HepG2 (cell line): Measurements from ENCODE around the gene CDKN2C. TPM values are rescaled to one million over a fixed set of nuclear protein-coding genes. Genes with fewer than 3 reads are reported as not detected.

Experiments
- ATAC-seq: fragments of 200-7000 bp; cut with Tn5 transposase; 3 replicates; pipeline ENCODE4 v1.9.1; 2020; ENCODE audit warnings: mild to moderate bottlenecking, moderate library complexity
- BruUV-seq: library from RNA; stranded (reverse); fragments of 400-500 nt; replicated peaks from 2 replicates; lab custom pipeline; 2021; lab: Mats Ljungman, UMichigan
- CTCF ChIA-PET: fragments of 300-600 bp; formaldehyde crosslinking; extraction: SDS; loops from one replicate; lab custom pipeline; 2021; ENCODE audit warnings: low total read pairs, inconsistent platforms, low intra/inter-chr PET ratio; lab: Yijun Ruan, JAX
- POLR2A ChIA-PET: fragments of 350-600 bp; sonication (Branson Sonifier 250); formaldehyde crosslinking; loops from one replicate; lab custom pipeline; 2020; ENCODE audit warnings: antibody characterized with exemption, inconsistent platforms; lab: Yijun Ruan, JAX
- DNase-seq: peaks from one replicate; pipeline ENCODE4 v3.0.0-alpha.2; 2015; ENCODE audit warnings: low spot score
- FAIRE-seq: peaks from 3 replicates; lab custom pipeline; 2011; peaks lifted over from hg19 to GRCh38; lab: Jason Lieb, UNC
- H2AFZ ChIP-seq: one replicate; pipeline ENCODE4 v1.6.1; 2011; ENCODE audit warnings: low read length, inconsistent platforms
- H3K27ac ChIP-seq: fragments of 300-600 bp; 3 replicates; pipeline ENCODE4 v1.8.0; 2011; ENCODE audit warnings: mixed run types, mild to moderate bottlenecking, mixed read lengths, low read length, inconsistent platforms; ENCODE audit not compliant: insufficient read depth; ENCODE audit errors: extremely low read length
- H3K27me3 ChIP-seq, 2 experiments: fragments of 200-600 bp in 1 of 2; 2 replicates in 1 of 2; 3 replicates in 1 of 2; pipeline versions ENCODE4 v1.6.0 to v1.8.0; 2011; ENCODE audit warnings: low read length in 2 of 2, mild to moderate bottlenecking in 2 of 2, moderate library complexity in 2 of 2, inconsistent platforms in 1 of 2; ENCODE audit not compliant: insufficient read depth in 2 of 2, control insufficient read depth in 1 of 2
- H3K36me3 ChIP-seq, 2 experiments: fragments of 200-600 bp in 1 of 2; replicated peaks in 1 of 2; 2 replicates in 1 of 2; 3 replicates in 1 of 2; pipeline versions ENCODE4 v1.5.1 to v1.8.0; 2011; ENCODE audit warnings: low read length in 2 of 2, inconsistent platforms in 1 of 2; ENCODE audit not compliant: insufficient read depth in 2 of 2, control insufficient read depth in 1 of 2
- H3K4me1 ChIP-seq: 2 replicates; pipeline ENCODE4 v1.5.1; 2012; ENCODE audit warnings: low read length, inconsistent platforms; ENCODE audit not compliant: insufficient read depth
- H3K4me2 ChIP-seq: 2 replicates; pipeline ENCODE4 v1.6.0; 2011; ENCODE audit warnings: low read depth, low read length, inconsistent platforms
- H3K4me3 ChIP-seq, 3 experiments: fragments of 200-600 bp in 1 of 3; sonication (generic), shearing (Covaris generic) in 1 of 3; replicated peaks in 1 of 3; 2 replicates each; pipeline ENCODE4 v1.5.1; 2011 to 2016; ENCODE audit warnings: low read length in 3 of 3, inconsistent platforms in 2 of 3, low read depth in 2 of 3, mild to moderate bottlenecking in 2 of 3, control low read depth in 1 of 3, mixed read lengths in 1 of 3; ENCODE audit not compliant: insufficient read depth in 1 of 3
- H3K79me2 ChIP-seq: one replicate; pipeline ENCODE4 v1.6.1; 2011; ENCODE audit warnings: low read length, inconsistent platforms; ENCODE audit not compliant: insufficient read depth
- H3K9ac ChIP-seq: 2 replicates; pipeline ENCODE4 v1.6.0; 2011; ENCODE audit warnings: mild to moderate bottlenecking, low read depth, low read length, inconsistent platforms; ENCODE audit not compliant: insufficient read depth
- H3K9me3 ChIP-seq: 2 replicates; pipeline ENCODE4 v1.5.1; 2012; ENCODE audit warnings: mild to moderate bottlenecking, low read length
- H4K20me1 ChIP-seq: 2 replicates; pipeline ENCODE4 v1.6.0; 2011; ENCODE audit warnings: inconsistent platforms, mild to moderate bottlenecking, low read length, moderate library complexity; ENCODE audit not compliant: insufficient read depth
- HIVEP1 ChIP-seq: sonication (generic); formaldehyde crosslinking; IDR thresholded peaks from 2 replicates; pipeline ENCODE4 v1.4.0; 2020; ENCODE audit warnings: mild to moderate bottlenecking, missing genetic modification reagents
- ZFP62 ChIP-seq: sonication (generic); formaldehyde crosslinking; IDR thresholded peaks from 2 replicates; pipeline ENCODE4 v1.4.0; 2020; ENCODE audit warnings: missing genetic modification reagents
- in situ Hi-C: cut with HindIII; loops from 2 replicates; pipeline ENCODE4 v1.10.0; 2017; ENCODE audit warnings: low pct_unique_long_range_greater_than_20kb; ENCODE audit not compliant: extremely low pct_ligation_motif_present
- intact Hi-C: fragments of 100-400 bp; cut with micrococcal nuclease; formaldehyde crosslinking; loops from one replicate; pipeline ENCODE4 v1.10.0; 2022; ENCODE audit not compliant: unreplicated experiment
- polyA plus RNA-seq, 8 experiments: library from polyadenylated mRNA; depleted of rRNA in 3 of 8; stranded (reverse) in 7 of 8; unstranded in 1 of 8; fragments of >200 nt; fragmentation: Illumina TruSeq in 4 of 8; extraction: Trizol in 4 of 8; gene quantifications; 2 replicates each; pipeline versions ENCODE4 v1.2.1 to v1.2.3, GENCODE V29; 2011 to 2016; ENCODE audit warnings: low read depth in 4 of 8, missing spikeins in 1 of 8, mixed read lengths in 1 of 8; ENCODE audit not compliant: insufficient read depth in 1 of 8
- total RNA-seq, 5 experiments: library from RNA; depleted of rRNA; stranded (reverse); fragments of >200 nt; fragmentation: Illumina TruSeq; extraction: Trizol; gene quantifications; 2 replicates each; pipeline ENCODE4 v1.2.3, GENCODE V29; 2016; ENCODE audit warnings: low read depth in 1 of 5
- TF ChIP-seq, protein P1 (sequence below), 2 experiments: sonication (generic) in 1 of 2; formaldehyde crosslinking in 1 of 2; IDR thresholded peaks; 2 replicates each; pipeline versions ENCODE4 v1.4.0 to v1.6.1; 2016 to 2020; ENCODE audit warnings: borderline replicate concordance in 1 of 2, low read depth in 1 of 2, mild to moderate bottlenecking in 1 of 2, missing genetic modification reagents in 1 of 2

CDKN2C gene
- total and polyA plus RNA-seq, 2 of the 13 experiments (the other 11 are each of a cell fraction or from before 2014, with no cell fraction given) = 7.8 to 13.7 TPM

DNA sequence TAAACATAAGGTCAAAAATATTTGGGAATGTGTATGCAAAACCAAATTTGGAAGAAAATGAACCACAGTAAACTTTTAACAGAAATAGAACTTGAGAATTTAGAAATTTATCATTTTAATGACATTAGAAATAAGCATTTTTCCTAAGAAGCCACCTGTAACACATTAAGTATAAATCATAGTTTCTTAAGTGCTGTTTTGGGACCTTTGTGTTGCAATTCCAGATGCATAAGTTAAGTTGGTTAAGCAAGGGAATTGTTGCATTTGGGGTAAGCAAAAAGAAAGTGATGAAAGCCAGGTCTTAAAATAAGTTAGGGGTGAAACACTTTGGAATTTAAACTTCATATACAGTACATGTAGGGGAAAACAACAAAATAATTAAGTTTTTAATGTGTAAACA is 49.8 kb downstream of the CDKN2C start:
- TF ChIP-seq, protein P1, sequence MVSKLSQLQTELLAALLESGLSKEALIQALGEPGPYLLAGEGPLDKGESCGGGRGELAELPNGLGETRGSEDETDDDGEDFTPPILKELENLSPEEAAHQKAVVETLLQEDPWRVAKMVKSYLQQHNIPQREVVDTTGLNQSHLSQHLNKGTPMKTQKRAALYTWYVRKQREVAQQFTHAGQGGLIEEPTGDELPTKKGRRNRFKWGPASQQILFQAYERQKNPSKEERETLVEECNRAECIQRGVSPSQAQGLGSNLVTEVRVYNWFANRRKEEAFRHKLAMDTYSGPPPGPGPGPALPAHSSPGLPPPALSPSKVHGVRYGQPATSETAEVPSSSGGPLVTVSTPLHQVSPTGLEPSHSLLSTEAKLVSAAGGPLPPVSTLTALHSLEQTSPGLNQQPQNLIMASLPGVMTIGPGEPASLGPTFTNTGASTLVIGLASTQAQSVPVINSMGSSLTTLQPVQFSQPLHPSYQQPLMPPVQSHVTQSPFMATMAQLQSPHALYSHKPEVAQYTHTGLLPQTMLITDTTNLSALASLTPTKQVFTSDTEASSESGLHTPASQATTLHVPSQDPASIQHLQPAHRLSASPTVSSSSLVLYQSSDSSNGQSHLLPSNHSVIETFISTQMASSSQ (IDR thresholded peaks at IDR 0.05; ENCODE audit: low read depth) = no peak
- TF ChIP-seq, protein P1 (CRISPR knock-in tag; IDR thresholded peaks at IDR 0.05; ENCODE audit: borderline replicate concordance) = no peak
- TF ChIP-seq HIVEP1 (CRISPR knock-in tag) (no peak), ZFP62 (CRISPR knock-in tag) (no peak)
- TF ChIP-seq, all 625 proteins: peak for 0
- Histone ChIP-seq H3K36me3 (no peaks in the 10 kb centered on the region), H3K4me2 (no peak overlapping the region), H3K4me1 (no peaks in the 10 kb centered on the region), H3K79me2 (no peaks in the 10 kb centered on the region), H3K9ac (no peak overlapping the region), H3K27ac (no peak overlapping the region), H3K4me3 (no peak overlapping the region), H3K9me3 (no peaks in the 10 kb centered on the region), H2AFZ (no peak overlapping the region), H3K27me3 (no peaks in the 10 kb centered on the region; a peak in 1 of 5 replicates), H4K20me1 (no peaks in the 10 kb centered on the region)
- CTCF ChIA-PET = no interaction called here
- no TSS peak for BruUV-seq
- in situ Hi-C loops (no loop called here), intact Hi-C loops (no loop called here)
- ATAC-seq = no peak
- no peak for DNase-seq
- POLR2A ChIA-PET = no interaction called here
- FAIRE-seq = no peak

Other genes starting within 250 kb of the CDKN2C start
- 63.3 and 82.8 TPM in 2 replicates for gene FAF1, start 10.0 kb upstream of the CDKN2C start, total RNA-seq (2016; rRNA removed; fragmentation: Illumina TruSeq; extraction: Trizol)
- gene FAF1, start 10.0 kb upstream of the CDKN2C start, polyA plus RNA-seq (2011; rRNA removed) = 15.6 and 19.4 TPM in 2 replicates
- not detected in 2 replicates for gene C1orf185, start 132.0 kb downstream of the CDKN2C start, total RNA-seq (2016; rRNA removed; fragmentation: Illumina TruSeq; extraction: Trizol)
- gene C1orf185, start 132.0 kb downstream of the CDKN2C start, polyA plus RNA-seq (2011; rRNA removed) = not detected in 2 replicates